Nephron progenitor cell (in vitro differentiated cells): ENCODE data around the gene ZC3H12A.

Experiments used
- DNase-seq: peaks from one replicate; pipeline ENCODE4 v3.0.0; 2021
- H3K27ac Mint-ChIP-seq: 2 replicates; pipeline ENCODE4 v1.8.0; 2021; ENCODE audit warnings: mild to moderate bottlenecking, moderate library complexity, mixed read lengths
- H3K27me3 Mint-ChIP-seq: 2 replicates; pipeline ENCODE4 v1.8.0; 2021; ENCODE audit warnings: mild to moderate bottlenecking, low read depth, mixed read lengths; ENCODE audit not compliant: poor library complexity
- H3K36me3 Mint-ChIP-seq: 2 replicates; pipeline ENCODE4 v1.8.0; 2021; ENCODE audit warnings: low read depth, mixed read lengths
- H3K4me1 Mint-ChIP-seq: 2 replicates; pipeline ENCODE4 v1.8.0; 2021; ENCODE audit warnings: mixed read lengths
- H3K4me3 Mint-ChIP-seq: 2 replicates; pipeline ENCODE4 v1.8.0; 2021; ENCODE audit warnings: mild to moderate bottlenecking, moderate library complexity, mixed read lengths
- H3K9me3 Mint-ChIP-seq: 2 replicates; pipeline ENCODE4 v1.8.0; 2021; ENCODE audit warnings: mild to moderate bottlenecking, moderate library complexity, mixed read lengths
- TF ChIP-seq, protein P1 (sequence below): fragments of 200-600 bp; sonication (generic); IDR thresholded peaks from 2 replicates; pipeline ENCODE4 v1.5.0; 2021; ENCODE audit warnings: antibody characterized with exemption

ZC3H12A gene

DNA sequence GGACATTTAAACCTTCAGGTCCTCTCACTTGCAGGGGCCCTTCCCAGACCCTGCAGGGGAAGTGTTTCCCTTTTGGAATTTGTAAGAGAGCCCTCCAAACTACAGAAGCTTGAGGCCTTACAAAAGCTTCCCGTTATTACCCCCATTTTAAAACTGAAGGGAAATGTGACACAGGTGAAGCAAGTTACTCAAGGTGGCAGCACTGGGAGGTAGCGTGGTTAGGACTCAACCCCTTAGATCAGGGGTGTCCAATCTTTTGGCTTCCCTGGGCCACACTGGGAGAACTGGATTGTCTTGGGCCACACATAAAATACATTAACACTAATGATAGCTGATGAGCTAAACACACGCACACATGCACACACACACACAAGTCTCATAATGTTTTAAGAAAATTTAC, 15.8 kb upstream of the ZC3H12A start:
- TF ChIP-seq, protein P1, sequence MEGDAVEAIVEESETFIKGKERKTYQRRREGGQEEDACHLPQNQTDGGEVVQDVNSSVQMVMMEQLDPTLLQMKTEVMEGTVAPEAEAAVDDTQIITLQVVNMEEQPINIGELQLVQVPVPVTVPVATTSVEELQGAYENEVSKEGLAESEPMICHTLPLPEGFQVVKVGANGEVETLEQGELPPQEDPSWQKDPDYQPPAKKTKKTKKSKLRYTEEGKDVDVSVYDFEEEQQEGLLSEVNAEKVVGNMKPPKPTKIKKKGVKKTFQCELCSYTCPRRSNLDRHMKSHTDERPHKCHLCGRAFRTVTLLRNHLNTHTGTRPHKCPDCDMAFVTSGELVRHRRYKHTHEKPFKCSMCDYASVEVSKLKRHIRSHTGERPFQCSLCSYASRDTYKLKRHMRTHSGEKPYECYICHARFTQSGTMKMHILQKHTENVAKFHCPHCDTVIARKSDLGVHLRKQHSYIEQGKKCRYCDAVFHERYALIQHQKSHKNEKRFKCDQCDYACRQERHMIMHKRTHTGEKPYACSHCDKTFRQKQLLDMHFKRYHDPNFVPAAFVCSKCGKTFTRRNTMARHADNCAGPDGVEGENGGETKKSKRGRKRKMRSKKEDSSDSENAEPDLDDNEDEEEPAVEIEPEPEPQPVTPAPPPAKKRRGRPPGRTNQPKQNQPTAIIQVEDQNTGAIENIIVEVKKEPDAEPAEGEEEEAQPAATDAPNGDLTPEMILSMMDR = no peak
- DNase-seq = no peak
- peaks cover 55% of the 10 kb centered on the region for H3K27me3 Mint-ChIP-seq
- no peaks in the 10 kb centered on the region for H3K9me3 Mint-ChIP-seq
- no peak overlapping the region for H3K4me3 Mint-ChIP-seq
- no peaks in the 10 kb centered on the region for H3K36me3 Mint-ChIP-seq
- H3K4me1 Mint-ChIP-seq = no peaks in the 10 kb centered on the region
- no peak overlapping the region for H3K27ac Mint-ChIP-seq

DNA sequence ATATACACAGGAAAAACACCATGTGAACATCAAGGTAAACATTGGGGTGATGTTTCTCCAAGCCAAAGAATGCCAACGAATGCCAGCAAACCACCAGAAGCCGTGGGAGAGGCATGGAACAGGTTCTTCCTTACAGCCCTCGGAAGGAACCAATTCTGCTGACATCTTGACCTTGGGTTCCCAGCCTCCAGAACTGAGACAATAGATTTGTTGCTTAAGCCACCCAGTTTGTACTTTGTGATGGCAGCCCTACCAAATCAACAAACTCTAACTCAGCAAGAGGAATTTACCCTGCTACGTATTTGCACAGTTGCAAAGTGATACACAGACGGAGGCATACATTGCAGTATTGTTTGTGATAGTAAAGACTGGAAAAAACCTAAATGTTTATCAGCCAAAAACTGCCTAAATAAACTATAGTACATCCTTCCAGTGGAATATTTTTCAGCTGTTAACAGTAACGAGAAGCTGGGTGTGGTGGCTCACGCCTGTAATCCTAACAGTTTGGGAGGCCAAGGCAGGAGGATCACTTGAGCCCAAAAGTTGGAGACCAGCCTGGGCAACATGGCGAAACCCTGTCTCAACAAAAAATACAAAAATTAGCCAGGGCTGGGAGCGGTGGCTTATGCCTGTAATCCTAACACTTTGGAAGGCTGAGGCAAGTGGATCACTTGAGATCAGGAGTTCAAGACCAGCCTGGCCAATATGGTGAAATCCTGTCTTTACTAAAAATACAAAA, 12.5 kb upstream of the ZC3H12A start:
- H3K27ac Mint-ChIP-seq = no peak overlapping the region
- H3K27me3 Mint-ChIP-seq = peaks cover 45% of the 10 kb centered on the region
- no peaks in the 10 kb centered on the region for H3K4me1 Mint-ChIP-seq
- no peak for DNase-seq
- no peaks in the 10 kb centered on the region for H3K36me3 Mint-ChIP-seq
- no peaks in the 10 kb centered on the region for H3K9me3 Mint-ChIP-seq
- TF ChIP-seq, protein P1 = no peak
- no peak overlapping the region for H3K4me3 Mint-ChIP-seq

DNA sequence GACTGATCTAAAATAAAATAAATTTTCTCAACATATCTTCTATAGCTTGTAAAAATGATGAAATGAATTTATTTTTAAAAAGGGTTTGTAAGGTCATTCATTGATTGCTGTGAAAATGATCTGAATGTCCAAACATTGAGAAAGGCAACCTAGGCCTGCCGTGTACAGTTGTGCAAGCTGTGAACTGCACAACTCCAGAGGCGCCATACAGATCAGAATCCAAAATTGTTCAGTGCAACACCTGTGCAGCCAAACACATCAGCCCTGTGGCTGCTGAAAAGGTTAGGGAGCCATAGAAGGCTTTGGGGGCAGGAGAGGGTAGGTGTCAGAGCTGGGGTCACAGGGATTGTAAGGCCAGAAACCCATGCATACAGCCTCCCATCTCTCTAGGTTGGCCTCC, 9.9 kb upstream of the ZC3H12A start:
- Mint-ChIP-seq H3K4me1 (no peaks in the 10 kb centered on the region), H3K36me3 (no peaks in the 10 kb centered on the region), H3K27ac (no peak overlapping the region), H3K4me3 (no peak overlapping the region), H3K9me3 (no peaks in the 10 kb centered on the region), H3K27me3 (peaks cover 28% of the 10 kb centered on the region)
- DNase-seq = no peak
- TF ChIP-seq, protein P1 = no peak

DNA sequence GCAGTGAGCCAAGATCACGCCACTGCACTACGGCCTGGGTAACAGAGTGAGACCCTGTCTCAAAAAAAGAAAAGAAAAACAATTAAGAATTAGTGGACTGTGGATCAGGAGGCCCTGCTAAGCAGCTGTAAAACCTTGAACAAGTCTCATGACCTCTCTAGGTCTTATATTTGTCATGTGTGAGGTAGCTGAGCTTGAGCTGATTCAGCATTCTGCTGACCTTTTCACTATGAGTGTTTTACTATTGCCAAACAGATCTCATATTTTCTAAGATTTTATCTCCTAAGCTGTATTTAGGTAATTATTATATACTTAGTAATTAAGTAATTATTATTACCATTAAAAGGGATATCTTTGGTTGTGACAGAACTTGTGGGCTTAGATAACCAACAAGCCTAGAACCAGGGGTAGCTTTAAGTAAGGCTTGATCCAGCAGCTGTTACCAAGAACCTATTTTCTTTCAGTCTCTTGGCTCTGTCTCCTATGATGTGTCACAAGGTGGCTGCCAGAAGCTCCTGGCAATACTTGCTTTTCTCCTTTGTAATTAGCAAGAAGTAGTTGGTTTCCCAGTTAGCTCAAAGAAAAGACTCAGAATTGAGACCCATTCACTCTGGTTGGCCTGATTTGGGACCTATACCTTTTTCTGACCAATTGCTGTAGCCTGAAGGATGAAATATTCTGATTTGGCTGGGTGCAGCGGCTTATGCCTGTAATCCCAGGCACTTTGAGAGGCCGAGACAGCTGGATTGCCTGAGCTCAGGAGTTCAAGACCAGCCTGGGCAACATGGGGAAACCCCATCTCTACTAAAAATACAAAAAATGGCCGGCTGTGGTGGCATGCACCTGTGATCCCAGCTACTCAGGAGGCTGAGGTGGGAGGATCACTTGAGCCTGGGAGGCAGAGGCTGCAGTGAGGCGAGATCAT, 8.5 kb upstream of the ZC3H12A start:
- Mint-ChIP-seq H3K4me3 (no peak overlapping the region), H3K4me1 (no peaks in the 10 kb centered on the region), H3K27me3 (peaks cover 19% of the 10 kb centered on the region), H3K27ac (no peak overlapping the region), H3K36me3 (no peaks in the 10 kb centered on the region), H3K9me3 (no peaks in the 10 kb centered on the region)
- TF ChIP-seq, protein P1 = no peak
- DNase-seq = no peak

DNA sequence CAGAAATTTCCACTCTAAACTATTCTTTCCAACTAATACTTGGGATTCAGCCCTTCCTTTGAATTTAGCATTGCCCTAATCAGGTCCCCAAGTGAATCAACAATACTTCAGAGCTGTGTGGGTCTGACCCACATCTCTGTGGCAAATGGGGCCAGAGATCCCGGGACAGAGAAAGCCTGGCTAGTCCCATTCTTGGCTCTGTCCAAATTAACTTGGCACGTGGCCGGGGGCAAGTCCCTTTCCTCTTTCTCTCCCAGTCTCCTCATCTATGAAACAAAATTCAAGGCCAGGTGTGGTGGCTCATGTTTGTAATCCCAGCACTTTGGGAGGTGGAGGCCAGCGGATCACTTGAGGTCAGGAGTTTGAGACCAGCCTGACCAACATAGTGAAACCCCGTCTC, 6.3 kb upstream of the ZC3H12A start:
- Mint-ChIP-seq H3K27me3 (peaks cover 28% of the 10 kb centered on the region), H3K36me3 (no peaks in the 10 kb centered on the region), H3K4me3 (no peak overlapping the region), H3K9me3 (no peaks in the 10 kb centered on the region), H3K4me1 (peaks cover 14% of the 10 kb centered on the region), H3K27ac (no peak overlapping the region)
- no peak for DNase-seq
- TF ChIP-seq, protein P1 = no peak
